Natural killer cell (primary cell): ENCODE measurements around the gene TUBB4A. TPM values are rescaled to one million over a fixed set of nuclear protein-coding genes. Genes with fewer than 3 reads are reported as not detected.

Experiments
- ATAC-seq, 3 donors: fragments of 150-1000 bp in 2 of 3; fragments of 200-7000 bp in 1 of 3; cut with Tn5 transposase; 1 replicate in 1 of 3; 2 replicates in 2 of 3; pipeline ENCODE4 v1.10.0; 2021; ENCODE audit warnings: mild to moderate bottlenecking in 2 of 3, moderate library complexity in 2 of 3
- DNase-seq, 2 donors: peaks; one replicate each; pipeline versions ENCODE4 v3.0.0 to v3.0.0-alpha.2; 2013 to 2021; ENCODE audit warnings: mixed read lengths in 1 of 2
- H3K27ac ChIP-seq: one replicate; pipeline ENCODE4 v1.5.1; 2013; ENCODE audit warnings: mild to moderate bottlenecking, low read length
- H3K27me3 ChIP-seq: one replicate; pipeline ENCODE4 v1.6.1; 2013; ENCODE audit warnings: low read length; ENCODE audit not compliant: control insufficient read depth, insufficient read depth
- H3K36me3 ChIP-seq: one replicate; pipeline ENCODE4 v1.6.1; 2013; ENCODE audit warnings: low read length; ENCODE audit not compliant: control insufficient read depth, insufficient read depth
- H3K4me1 ChIP-seq: one replicate; pipeline ENCODE4 v1.6.1; 2013; ENCODE audit warnings: low read length; ENCODE audit not compliant: control insufficient read depth, insufficient read depth
- H3K4me3 ChIP-seq: one replicate; pipeline ENCODE4 v1.5.1; 2013; ENCODE audit warnings: low read length
- H3K9me3 ChIP-seq: one replicate; pipeline ENCODE4 v1.6.1; 2013; ENCODE audit warnings: low read length; ENCODE audit not compliant: control insufficient read depth, insufficient read depth
- H3K27ac Mint-ChIP-seq, 2 donors: one replicate each; pipeline ENCODE4 v1.8.0; 2022; ENCODE audit warnings: mild to moderate bottlenecking in 2 of 2, mixed read lengths in 2 of 2, moderate library complexity in 1 of 2
- H3K27me3 Mint-ChIP-seq, 2 donors: one replicate each; pipeline ENCODE4 v1.8.0; 2022; ENCODE audit warnings: low read depth in 2 of 2, mixed read lengths in 2 of 2
- H3K36me3 Mint-ChIP-seq: one replicate; pipeline ENCODE4 v1.8.0; 2022; ENCODE audit warnings: mixed read lengths
- H3K4me1 Mint-ChIP-seq, 2 donors: one replicate each; pipeline ENCODE4 v1.8.0; 2022; ENCODE audit warnings: mixed read lengths in 2 of 2
- H3K4me3 Mint-ChIP-seq: one replicate; pipeline ENCODE4 v1.8.0; 2022; ENCODE audit warnings: mild to moderate bottlenecking, moderate library complexity, mixed read lengths
- H3K9me3 Mint-ChIP-seq, 2 donors: one replicate each; pipeline ENCODE4 v1.8.0; 2022; ENCODE audit warnings: mixed read lengths in 2 of 2
- WGBS: methylation state at CpG from one replicate; pipeline ENCODE4 v1.1.7; 2013; ENCODE audit warnings: missing lambda C conversion rate; ENCODE audit not compliant: insufficient coverage; 5-methylcytosine and 5-hydroxymethylcytosine counted together
- intact Hi-C: fragments of 100-400 bp; cut with micrococcal nuclease; formaldehyde crosslinking; loops from one replicate; pipeline ENCODE4 v1.14.2; 2022
- total RNA-seq, 4 donors: library from RNA; stranded (reverse); fragments of 120-200 nt in 1 of 4; gene quantifications; one replicate each; pipeline versions ENCODE4 v1.2.3 to v1.2.4, GENCODE V29; 2013 to 2022
- TF ChIP-seq, protein P1 (sequence below): fragments of 200-600 bp; IDR thresholded peaks from one replicate; pipeline ENCODE4 v1.8.0; 2022; ENCODE audit warnings: antibody characterized with exemption

The TUBB4A gene
- total RNA-seq, 3 donors from 2014 or later (not counting 1 experiment from before 2014, with no cell fraction given): 0.40 to 2.6 (median 1.8) TPM

DNA sequence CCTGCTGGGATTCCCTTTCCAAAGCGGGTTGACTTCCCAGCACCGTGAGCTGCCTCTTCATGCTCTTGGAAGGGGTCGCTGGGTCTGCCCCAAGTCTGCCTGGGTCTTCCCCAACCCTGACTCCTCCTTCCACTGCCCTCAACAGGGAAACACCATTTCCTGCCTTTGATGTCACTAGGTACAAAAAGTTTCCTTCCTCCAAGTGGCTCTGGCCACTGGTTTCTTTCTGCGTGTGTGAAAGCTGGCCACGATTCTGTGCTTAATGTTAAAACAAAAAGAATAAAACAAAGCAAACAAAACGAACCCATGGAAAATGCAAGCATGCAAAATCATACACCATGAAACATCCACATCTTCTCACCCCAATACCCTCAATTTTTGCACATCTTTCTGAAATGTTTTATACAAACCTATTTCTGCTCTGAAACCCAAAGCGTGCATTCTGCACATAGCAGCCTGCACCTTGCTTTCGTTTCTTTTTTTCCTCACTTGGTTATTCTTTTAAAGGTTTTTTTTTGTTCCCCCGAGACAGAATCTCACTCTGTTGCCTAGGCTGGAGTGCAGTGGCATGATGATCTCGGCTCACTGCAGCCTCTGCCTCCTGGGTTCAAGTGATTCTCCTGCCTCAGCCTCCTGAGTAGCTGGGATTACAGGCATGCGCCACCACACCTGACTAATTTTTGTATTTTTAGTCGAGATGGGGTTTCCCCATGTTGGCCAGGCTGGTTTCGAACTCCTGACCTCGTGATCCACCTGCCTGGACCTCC, 16.2 kb upstream of the TUBB4A start:
- peak in 1 of 3 donors; percentile 22 for ATAC-seq
- peak in 1 of 2 donors; percentile 59 for DNase-seq
- TF ChIP-seq, protein P1, sequence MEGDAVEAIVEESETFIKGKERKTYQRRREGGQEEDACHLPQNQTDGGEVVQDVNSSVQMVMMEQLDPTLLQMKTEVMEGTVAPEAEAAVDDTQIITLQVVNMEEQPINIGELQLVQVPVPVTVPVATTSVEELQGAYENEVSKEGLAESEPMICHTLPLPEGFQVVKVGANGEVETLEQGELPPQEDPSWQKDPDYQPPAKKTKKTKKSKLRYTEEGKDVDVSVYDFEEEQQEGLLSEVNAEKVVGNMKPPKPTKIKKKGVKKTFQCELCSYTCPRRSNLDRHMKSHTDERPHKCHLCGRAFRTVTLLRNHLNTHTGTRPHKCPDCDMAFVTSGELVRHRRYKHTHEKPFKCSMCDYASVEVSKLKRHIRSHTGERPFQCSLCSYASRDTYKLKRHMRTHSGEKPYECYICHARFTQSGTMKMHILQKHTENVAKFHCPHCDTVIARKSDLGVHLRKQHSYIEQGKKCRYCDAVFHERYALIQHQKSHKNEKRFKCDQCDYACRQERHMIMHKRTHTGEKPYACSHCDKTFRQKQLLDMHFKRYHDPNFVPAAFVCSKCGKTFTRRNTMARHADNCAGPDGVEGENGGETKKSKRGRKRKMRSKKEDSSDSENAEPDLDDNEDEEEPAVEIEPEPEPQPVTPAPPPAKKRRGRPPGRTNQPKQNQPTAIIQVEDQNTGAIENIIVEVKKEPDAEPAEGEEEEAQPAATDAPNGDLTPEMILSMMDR: no peak
- Mint-ChIP-seq H3K27me3 (no peaks in the 10 kb centered on the region), H3K27ac (peak overlapping the region; percentile 67 to 97), H3K36me3 (no peaks in the 10 kb centered on the region), H3K4me1 (peaks cover 34 to 45% of the 10 kb centered on the region in 2 donors), H3K4me3 (peak overlapping the region; percentile 54), H3K9me3 (no peaks in the 10 kb centered on the region)
- peak overlapping the region; percentile 10 for H3K27ac ChIP-seq
- WGBS: 21% methylated on average over 14 of the region's 14 CpGs
- no peaks in the 10 kb centered on the region for H3K9me3 ChIP-seq
- no peaks in the 10 kb centered on the region for H3K36me3 ChIP-seq
- intact Hi-C loops: loop anchor here (5.0 kb wide), 1 partner anchor 219 kb away; the partner anchor contains the start of genes GPR108 and TRIP10
- H3K27me3 ChIP-seq: no peaks in the 10 kb centered on the region
- peaks cover 46% of the 10 kb centered on the region for H3K4me1 ChIP-seq
- no peak overlapping the region for H3K4me3 ChIP-seq

DNA sequence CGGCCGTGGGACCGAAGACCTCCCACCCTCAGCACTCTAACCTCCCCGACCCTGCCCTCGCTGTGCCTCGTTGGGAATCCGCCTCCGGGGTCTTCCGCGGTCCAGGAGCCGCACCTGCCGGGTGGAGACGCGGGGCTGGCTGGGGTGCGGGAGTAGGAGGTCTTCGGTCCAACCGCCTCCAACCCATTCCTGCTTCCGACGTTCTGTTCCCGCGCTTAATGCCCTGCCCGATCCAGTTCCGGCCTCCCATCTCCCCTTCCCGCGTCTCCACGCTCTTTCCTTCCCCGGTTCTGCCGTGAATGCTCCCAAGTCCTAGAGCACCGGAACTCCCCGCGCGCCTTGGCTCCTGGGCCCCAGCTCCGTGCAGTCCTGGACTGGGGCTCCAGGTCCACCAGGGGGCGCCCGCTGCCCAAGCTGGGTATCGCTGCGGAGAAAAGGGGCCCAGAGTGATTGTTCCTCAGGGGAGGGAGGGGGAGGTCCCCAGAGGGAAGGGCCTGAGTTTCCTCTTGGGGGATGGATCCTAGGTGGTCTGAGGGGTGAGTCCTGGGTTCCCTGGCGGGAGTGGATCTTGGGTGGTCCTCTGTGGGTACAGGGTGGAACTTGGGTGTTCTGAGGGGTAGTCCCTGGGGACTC, 14.7 kb upstream of the TUBB4A start:
- WGBS: under 1% methylated on average over 38 of the region's 38 CpGs
- H3K27ac Mint-ChIP-seq: peak overlapping the region; percentile 67 to 97
- Histone ChIP-seq H3K27me3 (no peaks in the 10 kb centered on the region), H3K9me3 (no peaks in the 10 kb centered on the region), H3K4me3 (peak overlapping the region; percentile 89), H3K27ac (no peak overlapping the region), H3K4me1 (peaks cover 36% of the 10 kb centered on the region), H3K36me3 (no peaks in the 10 kb centered on the region)
- DNase-seq: peak; percentile 93 to 94
- intact Hi-C loops: loop anchor here (1.0 to 5.0 kb wide), 3 partner anchors 116 to 347 kb away; partner anchors contain the start of genes GPR108 and TRIP10
- H3K9me3 Mint-ChIP-seq: no peaks in the 10 kb centered on the region
- TF ChIP-seq, protein P1: peak; percentile 92
- peak overlapping the region; percentile 95 for H3K4me3 Mint-ChIP-seq
- peak; percentile 84 to 89 (median 86) for ATAC-seq
- peaks cover 29 to 36% of the 10 kb centered on the region in 2 donors for H3K4me1 Mint-ChIP-seq
- H3K36me3 Mint-ChIP-seq: no peaks in the 10 kb centered on the region
- H3K27me3 Mint-ChIP-seq: no peaks in the 10 kb centered on the region

GRCh38 chr19:6516018-6516658, 14.0 kb upstream of the TUBB4A start:
- intact Hi-C loops: loop anchor here (1.0 to 5.0 kb wide), 2 partner anchors 221 to 347 kb away; partner anchors contain the start of genes GPR108 and TRIP10
- Histone ChIP-seq H3K36me3 (no peaks in the 10 kb centered on the region), H3K4me1 (peaks cover 33% of the 10 kb centered on the region), H3K27me3 (no peaks in the 10 kb centered on the region), H3K9me3 (no peaks in the 10 kb centered on the region), H3K4me3 (peak overlapping the region; percentile 89), H3K27ac (no peak overlapping the region)
- Mint-ChIP-seq H3K27me3 (no peaks in the 10 kb centered on the region), H3K27ac (peak overlapping the region; percentile 67 to 97), H3K4me3 (peak overlapping the region; percentile 95), H3K36me3 (no peaks in the 10 kb centered on the region), H3K4me1 (peaks cover 28 to 35% of the 10 kb centered on the region in 2 donors), H3K9me3 (no peaks in the 10 kb centered on the region)
- DNase-seq: peak; percentile 54 to 84
- TF ChIP-seq, protein P1: no peak
- peak; percentile 62 to 68 (median 67) for ATAC-seq
- 1% methylated on average over 26 of the region's 26 CpGs for WGBS
